Spleen (tissue), 7 donors: ENCODE data around the gene EDAR.

Source experiments
- POLR2A ChIP-seq, 3 donors: fragments of 450-650 bp; IDR thresholded peaks; one replicate each; pipeline ENCODE4 v1.5.1; 2017; ENCODE audit warnings: antibody characterized with exemption in 3 of 3, mild to moderate bottlenecking in 1 of 3
- POLR2AphosphoS5 ChIP-seq, 3 donors: sonication (generic); formaldehyde crosslinking; IDR thresholded peaks; one replicate each; pipeline ENCODE4 v1.5.1; 2017; ENCODE audit warnings: antibody characterized with exemption in 3 of 3
- TF ChIP-seq, protein P1 (sequence below), 11 experiments: fragments of 200-600 bp in 7 of 11; fragments of 450-650 bp in 4 of 11; sonication (generic) in 4 of 11; IDR thresholded peaks in 8 of 11; conservative IDR thresholded peaks in 3 of 11; 1 replicate in 7 of 11; 2 replicates in 4 of 11; pipeline versions ENCODE4 v1.4.0 to v1.8.0; 2016 to 2021; ENCODE audit warnings: antibody characterized with exemption in 11 of 11, inconsistent platforms in 4 of 11, mild to moderate bottlenecking in 1 of 11
- donor health status: DM: no; HTN: no; CAD: no; lungs with moderate emphysema.
- donor health status: DM: no; HTN: no; CAD: no.
- donor health status: DM: no; HTN: no; CAD: no.

DNA sequence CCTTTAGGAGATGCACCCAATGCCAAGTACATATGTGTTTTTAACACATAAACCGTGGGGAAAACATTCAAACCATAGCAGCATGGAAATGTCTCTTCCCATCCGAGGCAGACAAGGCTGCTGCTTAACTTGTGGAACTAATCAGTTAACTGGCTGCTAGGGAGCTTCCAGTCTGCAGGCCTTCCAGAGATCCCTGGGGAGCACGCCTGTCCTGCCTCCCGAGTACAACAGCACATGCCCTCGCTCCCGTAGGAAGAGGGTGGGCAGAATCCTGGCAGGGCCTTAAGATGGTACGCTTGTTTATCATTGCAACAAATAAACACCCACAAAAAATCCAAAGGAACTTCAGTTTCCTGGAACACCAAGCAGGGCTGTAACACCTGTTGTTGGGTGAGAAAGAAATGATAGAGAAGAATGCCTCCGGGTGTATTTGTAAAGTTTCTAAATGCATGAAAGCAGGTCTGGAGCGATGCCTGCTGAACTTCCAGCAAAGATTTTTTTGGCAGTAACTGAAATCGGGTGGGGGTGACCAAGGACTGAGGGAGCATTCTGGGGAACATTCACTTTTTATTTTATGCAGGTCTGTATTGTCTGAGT lies 56.2 kb downstream of the EDAR start:
- TF ChIP-seq POLR2A (IDR thresholded peaks at IDR 0.05) = no peak
- no peak for TF ChIP-seq POLR2AphosphoS5 (IDR thresholded peaks at IDR 0.05)
- TF ChIP-seq, protein P1, sequence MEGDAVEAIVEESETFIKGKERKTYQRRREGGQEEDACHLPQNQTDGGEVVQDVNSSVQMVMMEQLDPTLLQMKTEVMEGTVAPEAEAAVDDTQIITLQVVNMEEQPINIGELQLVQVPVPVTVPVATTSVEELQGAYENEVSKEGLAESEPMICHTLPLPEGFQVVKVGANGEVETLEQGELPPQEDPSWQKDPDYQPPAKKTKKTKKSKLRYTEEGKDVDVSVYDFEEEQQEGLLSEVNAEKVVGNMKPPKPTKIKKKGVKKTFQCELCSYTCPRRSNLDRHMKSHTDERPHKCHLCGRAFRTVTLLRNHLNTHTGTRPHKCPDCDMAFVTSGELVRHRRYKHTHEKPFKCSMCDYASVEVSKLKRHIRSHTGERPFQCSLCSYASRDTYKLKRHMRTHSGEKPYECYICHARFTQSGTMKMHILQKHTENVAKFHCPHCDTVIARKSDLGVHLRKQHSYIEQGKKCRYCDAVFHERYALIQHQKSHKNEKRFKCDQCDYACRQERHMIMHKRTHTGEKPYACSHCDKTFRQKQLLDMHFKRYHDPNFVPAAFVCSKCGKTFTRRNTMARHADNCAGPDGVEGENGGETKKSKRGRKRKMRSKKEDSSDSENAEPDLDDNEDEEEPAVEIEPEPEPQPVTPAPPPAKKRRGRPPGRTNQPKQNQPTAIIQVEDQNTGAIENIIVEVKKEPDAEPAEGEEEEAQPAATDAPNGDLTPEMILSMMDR (IDR thresholded peaks at IDR 0.05 in 8 of 11, conservative IDR thresholded peaks at IDR 0.05 in 3 of 11) = no peak
